ENCODE data around the gene PTPN20.

DNA sequence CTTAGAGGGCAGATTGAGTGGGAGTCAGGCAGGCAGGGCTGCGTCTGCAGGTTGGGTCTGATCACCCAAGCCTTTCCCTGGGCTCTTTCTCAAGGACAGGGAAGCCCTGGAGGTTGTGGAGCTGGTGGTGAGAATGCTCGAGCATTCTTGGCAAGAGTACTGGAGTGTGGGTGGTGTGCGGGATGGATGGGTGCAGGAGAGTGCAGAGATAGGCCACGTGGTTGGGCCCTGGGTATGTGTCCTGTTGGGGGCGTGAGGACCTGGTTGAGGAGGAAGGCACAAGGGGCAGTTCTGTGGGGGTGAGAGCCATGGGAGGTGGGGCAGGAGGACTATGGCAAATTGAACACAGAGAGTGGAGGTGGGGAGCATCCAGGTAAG, 135.9 kb downstream of the PTPN20 start:
- TF ChIP-seq POLR2AphosphoS5 (IDR thresholded peaks at IDR 0.05; ENCODE audit: low read depth, low read length): no peak
- no peak for TF ChIP-seq TAF1 (IDR thresholded peaks at IDR 0.05; ENCODE audit: low read depth, low read length)
- no peak for TF ChIP-seq POLR2A (IDR thresholded peaks at IDR 0.05; ENCODE audit: low read depth, low read length)
- no peak for TF ChIP-seq SPI1 (IDR thresholded peaks at IDR 0.05; ENCODE audit: low read depth, low read length)
- no peak for TF ChIP-seq POU2F2 (IDR thresholded peaks at IDR 0.05; ENCODE audit: low read depth, low read length)

Data from GM12891 (cell line).